Urinary bladder (tissue), 4 donors: ENCODE data around the gene KRTAP4-3. TPM values are rescaled to one million over a fixed set of nuclear protein-coding genes. Genes with fewer than 3 reads are reported as not detected.
"Not testable (repeated sequence)": the region's sequence is repeated elsewhere in the genome, so short reads cannot be mapped to it uniquely, and the experiment has no call there.

Source experiments
- DNase-seq: peaks from one replicate; pipeline ENCODE4 v3.0.0-alpha.2; 2015; ENCODE audit errors: extremely low spot score
- H3K27ac ChIP-seq: one replicate; pipeline ENCODE4 v1.5.1; 2013; ENCODE audit warnings: low read depth, mild to moderate bottlenecking, moderate library complexity
- H3K36me3 ChIP-seq: one replicate; pipeline ENCODE4 v1.6.1; 2013; ENCODE audit warnings: mild to moderate bottlenecking, moderate library complexity; ENCODE audit not compliant: insufficient read depth
- H3K4me1 ChIP-seq: one replicate; pipeline ENCODE4 v1.6.1; 2013; ENCODE audit warnings: mild to moderate bottlenecking, moderate library complexity; ENCODE audit not compliant: insufficient read depth
- H3K4me3 ChIP-seq: one replicate; pipeline ENCODE4 v1.5.1; 2013; ENCODE audit warnings: low read depth, low read length
- WGBS: extraction: QIAGEN DNeasy Blood & Tissue Kit; methylation state at CpG from one replicate; pipeline ENCODE4 v1.1.7; 2013; 5-methylcytosine and 5-hydroxymethylcytosine counted together
- polyA plus RNA-seq: library from polyadenylated mRNA; stranded (reverse); fragments of 200-250 nt; gene quantifications from one replicate; pipeline ENCODE4 v1.2.3, GENCODE V29; 2013
- total RNA-seq: library from RNA; depleted of rRNA; stranded (reverse); fragments of >200 nt; gene quantifications from one replicate; pipeline ENCODE4 v1.2.3, GENCODE V29; 2014
- donor health status: healthy with polysubstance abuse.
- donor health status: healthy.

Gene KRTAP4-3
- total and polyA plus RNA-seq, 2 donors: not detected

DNA sequence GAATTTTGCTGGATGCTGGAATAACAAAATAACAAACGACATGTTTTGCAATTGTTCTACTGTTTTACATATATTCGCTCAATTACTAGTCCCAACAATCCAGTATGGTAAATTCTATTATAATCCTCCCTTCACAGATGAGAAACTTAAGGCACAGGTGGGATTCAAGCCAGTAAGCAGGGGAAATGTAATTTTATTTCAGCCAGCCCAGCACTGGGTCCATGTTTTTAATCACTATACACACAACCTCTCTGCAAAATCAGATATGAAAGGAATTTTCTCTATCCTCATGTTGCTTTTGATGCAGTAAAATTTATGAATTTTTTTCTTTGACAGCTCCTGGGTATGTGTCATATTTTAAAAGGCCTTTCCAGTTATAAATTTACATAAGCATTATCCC, 22.8 kb downstream of the KRTAP4-3 start:
- H3K4me1 ChIP-seq: no peaks in the 10 kb centered on the region
- no peak overlapping the region for H3K4me3 ChIP-seq
- no peak overlapping the region for H3K27ac ChIP-seq
- WGBS: 84% methylated on average over 2 of the region's 2 CpGs
- no peak for DNase-seq
- no peaks in the 10 kb centered on the region for H3K36me3 ChIP-seq

DNA sequence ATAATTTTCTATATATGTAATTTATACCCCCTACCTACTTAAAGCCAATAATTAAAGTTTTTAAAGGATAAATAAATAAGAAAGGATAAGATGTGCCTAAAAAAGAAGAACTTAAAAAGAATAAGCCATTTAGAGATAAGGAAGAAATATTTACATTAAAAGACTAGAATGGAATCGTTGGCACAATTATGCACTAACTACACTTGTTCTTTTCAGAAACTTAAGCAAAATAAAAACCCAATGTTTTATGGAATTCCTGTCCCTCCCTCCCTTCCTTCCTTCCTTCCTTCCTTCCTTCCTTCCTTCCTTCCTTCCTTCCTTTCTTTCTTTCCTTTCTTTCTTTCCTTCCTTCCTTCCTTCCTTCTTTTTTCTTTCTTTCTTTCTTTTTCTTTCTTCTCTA, 23.2 kb downstream of the KRTAP4-3 start:
- Histone ChIP-seq H3K4me1 (no peaks in the 10 kb centered on the region), H3K4me3 (no peak overlapping the region), H3K36me3 (no peaks in the 10 kb centered on the region), H3K27ac (no peak overlapping the region)
- 31% methylated on average over 1 of the region's 1 CpG for WGBS
- no peak for DNase-seq

GRCh38 chr17:41141361-41141760, 26.7 kb downstream of the KRTAP4-3 start:
- no peak overlapping the region for H3K4me3 ChIP-seq
- no peaks in the 10 kb centered on the region for H3K36me3 ChIP-seq
- no peaks in the 10 kb centered on the region for H3K4me1 ChIP-seq
- DNase-seq: no peak
- H3K27ac ChIP-seq: no peak overlapping the region

- 86% methylated on average over 6 of the region's 6 CpGs for WGBS
- no peak within 1 kb of the TSS for H3K4me3 ChIP-seq
- no peak within 1 kb of the TSS for H3K27ac ChIP-seq
- no peak for DNase-seq
- H3K36me3 ChIP-seq: no peaks in the 10 kb centered on the region
- no peaks in the 10 kb centered on the region for H3K4me1 ChIP-seq
Observed at GRCh38 chr17:41140360-41141131, 27.5 kb downstream of the KRTAP4-3 start, which contains the start of gene KRTAP4-6. Gene KRTAP4-6, minus strand, starts transcription at chr17:41140544. Its CDS starts 57 bp downstream, at chr17:41140487.

- not testable (repeated sequence) for H3K4me3 ChIP-seq, H3K36me3 ChIP-seq, H3K27ac ChIP-seq, DNase-seq, H3K4me1 ChIP-seq
- 92% methylated on average over 12 of the region's 12 CpGs for WGBS
Observed at GRCh38 chr17:41139865-41140264, 28.2 kb downstream of the KRTAP4-3 start.

GRCh38 chr17:41133880-41134735, 33.9 kb downstream of the KRTAP4-3 start:
- DNase-seq: no peak
- Histone ChIP-seq H3K27ac (no peak overlapping the region), H3K36me3 (no peaks in the 10 kb centered on the region), H3K4me1 (no peaks in the 10 kb centered on the region), H3K4me3 (no peak overlapping the region)
- WGBS: 23% methylated on average over 2 of the region's 2 CpGs

DNA sequence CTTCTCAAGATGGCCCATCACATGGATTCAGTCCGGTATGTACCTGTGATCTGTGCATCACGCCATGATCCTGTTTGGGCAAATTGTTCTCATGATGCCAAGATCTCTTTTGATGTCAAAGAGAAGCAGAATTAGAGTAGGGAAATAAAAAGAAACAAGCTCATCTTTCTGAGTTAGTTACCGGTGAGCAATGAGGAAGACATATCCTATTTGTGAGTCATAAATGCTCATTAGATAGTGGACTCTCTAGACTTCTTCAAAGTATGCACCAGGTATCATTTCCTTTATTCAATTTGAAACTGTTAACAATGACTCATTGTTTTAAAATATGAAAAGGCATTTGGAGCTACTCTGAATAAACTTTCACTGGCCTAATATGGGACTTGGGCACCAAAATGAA, 36.0 kb downstream of the KRTAP4-3 start:
- DNase-seq: no peak
- 83% methylated on average over 3 of the region's 3 CpGs for WGBS
- H3K36me3 ChIP-seq: no peaks in the 10 kb centered on the region
- no peaks in the 10 kb centered on the region for H3K4me1 ChIP-seq
- no peak overlapping the region for H3K4me3 ChIP-seq
- no peak overlapping the region for H3K27ac ChIP-seq

- Histone ChIP-seq H3K27ac (no peak overlapping the region), H3K4me3 (no peak overlapping the region), H3K4me1 (no peaks in the 10 kb centered on the region), H3K36me3 (no peaks in the 10 kb centered on the region)
- DNase-seq: no peak
- WGBS: 52% methylated on average over 1 of the region's 1 CpG
Observed at GRCh38 chr17:41127371-41127770, 40.6 kb downstream of the KRTAP4-3 start.

GRCh38 chr17:41126412-41126811, 41.6 kb downstream of the KRTAP4-3 start:
- Histone ChIP-seq H3K4me1 (no peaks in the 10 kb centered on the region), H3K4me3 (no peak overlapping the region), H3K27ac (no peak overlapping the region), H3K36me3 (no peaks in the 10 kb centered on the region)
- no peak for DNase-seq
- 86% methylated on average over 3 of the region's 3 CpGs for WGBS

DNA sequence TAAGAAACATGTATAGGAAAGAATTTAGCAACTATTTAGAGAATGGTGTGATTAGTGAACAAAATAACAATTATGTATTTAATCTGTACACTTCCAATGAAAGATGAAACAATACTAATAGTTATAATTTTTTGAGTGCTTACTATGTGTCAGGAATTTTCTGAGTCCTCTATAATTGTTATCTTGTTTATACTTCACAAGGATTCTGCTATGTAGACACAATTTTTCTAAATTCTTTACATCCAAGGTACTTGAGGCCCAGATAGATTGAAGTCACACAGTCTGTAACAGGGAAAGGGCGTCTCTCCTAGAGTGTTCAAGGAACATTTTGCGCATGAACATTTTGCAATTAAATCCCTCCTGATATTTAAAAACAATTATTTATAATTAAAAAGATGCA, 43.0 kb downstream of the KRTAP4-3 start:
- Histone ChIP-seq H3K4me1 (no peaks in the 10 kb centered on the region), H3K36me3 (no peaks in the 10 kb centered on the region), H3K27ac (no peak overlapping the region), H3K4me3 (no peak overlapping the region)
- no peak for DNase-seq
- 94% methylated on average over 2 of the region's 2 CpGs for WGBS

DNA sequence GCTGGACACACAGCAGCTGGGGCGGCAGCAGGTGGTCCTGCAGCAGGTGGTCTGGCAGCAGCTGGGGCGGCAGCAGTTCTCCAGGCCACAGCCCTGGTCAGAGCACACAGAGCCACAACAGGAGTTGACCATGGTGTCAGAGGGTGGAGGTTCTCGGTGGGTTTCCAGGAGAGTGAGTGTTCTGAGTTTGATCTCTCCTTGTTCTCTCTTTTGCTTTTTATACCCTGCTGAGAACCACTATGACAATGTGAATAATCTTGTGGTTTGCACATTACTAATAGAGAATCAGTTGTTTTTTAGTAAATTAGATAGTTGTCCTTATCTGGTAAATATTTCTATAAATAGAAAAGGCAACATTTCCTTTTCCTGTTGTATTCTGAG, 44.0 kb downstream of the KRTAP4-3 start, which contains the start of gene KRTAP4-12:
TSS of gene KRTAP4-12 (minus strand) at position 192 of the 381 bp plus-strand sequence. CDS start at position 132, 60 bp downstream.
- not testable (repeated sequence) for H3K4me3 ChIP-seq, H3K36me3 ChIP-seq, H3K4me1 ChIP-seq, H3K27ac ChIP-seq, DNase-seq
- WGBS: 67% methylated on average over 3 of the region's 3 CpGs

DNA sequence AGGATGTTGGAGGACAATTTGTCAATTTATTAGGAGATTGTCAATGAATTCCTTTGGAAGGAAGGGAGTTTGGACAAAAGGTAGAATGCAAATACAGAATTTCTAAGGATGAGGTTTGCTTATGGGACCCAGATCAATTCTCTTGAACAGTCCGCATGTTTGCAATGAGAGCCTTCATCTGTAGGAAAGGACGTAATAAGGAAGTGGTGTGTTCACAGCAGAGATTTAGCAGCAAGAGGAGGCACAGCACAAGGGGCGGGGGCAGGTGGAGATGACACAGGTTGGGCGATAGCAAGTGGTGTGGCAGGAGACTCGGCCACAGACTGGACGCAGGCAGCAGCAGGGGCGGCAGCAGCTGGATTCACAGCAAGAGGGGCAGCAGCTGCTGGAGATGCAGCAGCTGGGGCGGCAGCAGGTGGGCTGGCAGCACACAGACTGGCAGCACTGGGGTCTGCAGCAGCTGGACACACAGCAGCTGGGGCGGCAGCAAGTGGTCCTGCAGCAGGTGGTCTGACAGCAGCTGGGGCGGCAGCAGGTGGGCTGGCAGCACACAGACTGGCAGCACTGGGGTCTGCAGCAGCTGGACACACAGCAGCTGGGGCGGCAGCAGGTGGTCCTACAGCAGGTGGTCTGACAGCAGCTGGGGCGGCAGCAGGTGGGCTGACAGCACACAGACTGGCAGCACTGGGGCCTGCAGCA, 44.6 kb downstream of the KRTAP4-3 start:
- DNase-seq, H3K36me3 ChIP-seq, H3K4me1 ChIP-seq, H3K4me3 ChIP-seq, H3K27ac ChIP-seq: not testable (repeated sequence)
- 73% methylated on average over 12 of the region's 12 CpGs for WGBS

- WGBS: 88% methylated on average over 2 of the region's 2 CpGs
Observed at GRCh38 chr17:41121742-41122141, 46.3 kb downstream of the KRTAP4-3 start.

More at GRCh38 chr17:41121742-41122141, 46.3 kb downstream of the KRTAP4-3 start:
- no peak overlapping the region for H3K4me3 ChIP-seq
- H3K27ac ChIP-seq: no peak overlapping the region
- no peaks in the 10 kb centered on the region for H3K4me1 ChIP-seq
- no peaks in the 10 kb centered on the region for H3K36me3 ChIP-seq
- DNase-seq: no peak
